ENCODE data around the gene MACF1.
"Not testable (repeated sequence)": the region's sequence is repeated elsewhere in the genome, so short reads cannot be mapped to it uniquely, and the experiment has no call there.

The MACF1 gene

GRCh38 chr1:39159224-39160036, 45.1 kb upstream of the MACF1 start:
- TF ChIP-seq CTCF (IDR thresholded peaks at IDR 0.05; ENCODE audit: low read length) (no peak), EZH2phosphoT487 (IDR thresholded peaks at IDR 0.05; ENCODE audit: low read length) (no peak), EZH2 (optimal IDR thresholded peaks at IDR 0.05; ENCODE audit: low read depth, low read length) (no peak)
- no peaks in the 10 kb centered on the region for H3K27me3 ChIP-seq (replicated peaks; ENCODE audit: insufficient read depth, low read length)
- H3K9ac ChIP-seq (ENCODE audit: low read length) = no peak overlapping the region
- no peaks in the 10 kb centered on the region for H4K20me1 ChIP-seq (ENCODE audit: insufficient read depth, low read length)
- no peaks in the 10 kb centered on the region for H3K4me1 ChIP-seq (ENCODE audit: low read length)
- no peak overlapping the region for H2AFZ ChIP-seq (ENCODE audit: low read length)
- no peak overlapping the region for H3K4me3 ChIP-seq (ENCODE audit: low read length)
- H3K4me2 ChIP-seq (ENCODE audit: low read depth, low read length) = no peak overlapping the region
- H3K36me3 ChIP-seq (replicated peaks; ENCODE audit: insufficient read depth, low read length) = no peaks in the 10 kb centered on the region
- no peaks in the 10 kb centered on the region for H3F3A ChIP-seq (ENCODE audit: insufficient read depth, low read length)
- DNase-seq = no peak
- H3K79me2 ChIP-seq (ENCODE audit: low read length) = no peaks in the 10 kb centered on the region
- no peaks in the 10 kb centered on the region for H3K9me2 ChIP-seq (replicated peaks; ENCODE audit: insufficient read depth, low read length)
- no peak overlapping the region for H3K27ac ChIP-seq (ENCODE audit: low read length)
- no peaks in the 10 kb centered on the region for H3K9me3 ChIP-seq (replicated peaks; ENCODE audit: insufficient read depth, low read length)

GRCh38 chr1:39160703-39161102, 43.8 kb upstream of the MACF1 start:
- Histone ChIP-seq H3K9ac (ENCODE audit: low read length) (no peak overlapping the region), H3K4me2 (ENCODE audit: low read depth, low read length) (no peak overlapping the region), H3K79me2 (ENCODE audit: low read length) (no peaks in the 10 kb centered on the region), H3K9me2 (replicated peaks; ENCODE audit: insufficient read depth, low read length) (no peaks in the 10 kb centered on the region), H3K27ac (ENCODE audit: low read length) (no peak overlapping the region), H3K27me3 (replicated peaks; ENCODE audit: insufficient read depth, low read length) (no peaks in the 10 kb centered on the region), H2AFZ (ENCODE audit: low read length) (no peak overlapping the region), H4K20me1 (ENCODE audit: insufficient read depth, low read length) (no peaks in the 10 kb centered on the region), H3K4me1 (ENCODE audit: low read length) (no peaks in the 10 kb centered on the region), H3K36me3 (replicated peaks; ENCODE audit: insufficient read depth, low read length) (no peaks in the 10 kb centered on the region), H3K9me3 (replicated peaks; ENCODE audit: insufficient read depth, low read length) (no peaks in the 10 kb centered on the region), H3K4me3 (ENCODE audit: low read length) (no peak overlapping the region), H3F3A (ENCODE audit: insufficient read depth, low read length) (no peaks in the 10 kb centered on the region)
- DNase-seq = no peak
- TF ChIP-seq EZH2phosphoT487 (IDR thresholded peaks at IDR 0.05; ENCODE audit: low read length) = no peak
- TF ChIP-seq EZH2 (optimal IDR thresholded peaks at IDR 0.05; ENCODE audit: low read depth, low read length) = no peak
- no peak for TF ChIP-seq CTCF (IDR thresholded peaks at IDR 0.05; ENCODE audit: low read length)

- H4K20me1 ChIP-seq (ENCODE audit: insufficient read depth, low read length); H3F3A ChIP-seq (ENCODE audit: insufficient read depth, low read length); H3K27me3 ChIP-seq (replicated peaks; ENCODE audit: insufficient read depth, low read length); H3K9me3 ChIP-seq (replicated peaks; ENCODE audit: insufficient read depth, low read length); H3K9ac ChIP-seq (ENCODE audit: low read length); H3K79me2 ChIP-seq (ENCODE audit: low read length); H3K27ac ChIP-seq (ENCODE audit: low read length); H3K9me2 ChIP-seq (replicated peaks; ENCODE audit: insufficient read depth, low read length); DNase-seq; H3K4me2 ChIP-seq (ENCODE audit: low read depth, low read length); H3K4me3 ChIP-seq (ENCODE audit: low read length); H2AFZ ChIP-seq (ENCODE audit: low read length); H3K36me3 ChIP-seq (replicated peaks; ENCODE audit: insufficient read depth, low read length); H3K4me1 ChIP-seq (ENCODE audit: low read length): not testable (repeated sequence)
Measured at GRCh38 chr1:39161811-39162210, 42.7 kb upstream of the MACF1 start.

- no peak for DNase-seq
- Histone ChIP-seq H3K9ac (ENCODE audit: low read length) (no peak overlapping the region), H4K20me1 (ENCODE audit: insufficient read depth, low read length) (no peaks in the 10 kb centered on the region), H3K36me3 (replicated peaks; ENCODE audit: insufficient read depth, low read length) (no peaks in the 10 kb centered on the region), H3K9me3 (replicated peaks; ENCODE audit: insufficient read depth, low read length) (no peaks in the 10 kb centered on the region), H3K4me2 (ENCODE audit: low read depth, low read length) (no peak overlapping the region), H3K4me3 (ENCODE audit: low read length) (no peak overlapping the region), H3K27me3 (replicated peaks; ENCODE audit: insufficient read depth, low read length) (no peaks in the 10 kb centered on the region), H3K4me1 (ENCODE audit: low read length) (no peaks in the 10 kb centered on the region), H3K79me2 (ENCODE audit: low read length) (no peaks in the 10 kb centered on the region), H3K9me2 (replicated peaks; ENCODE audit: insufficient read depth, low read length) (no peaks in the 10 kb centered on the region), H2AFZ (ENCODE audit: low read length) (no peak overlapping the region), H3F3A (ENCODE audit: insufficient read depth, low read length) (no peaks in the 10 kb centered on the region), H3K27ac (ENCODE audit: low read length) (no peak overlapping the region)
- no peak for TF ChIP-seq EZH2phosphoT487 (IDR thresholded peaks at IDR 0.05; ENCODE audit: low read length)
- TF ChIP-seq CTCF (IDR thresholded peaks at IDR 0.05; ENCODE audit: low read length) = no peak
- TF ChIP-seq EZH2 (optimal IDR thresholded peaks at IDR 0.05; ENCODE audit: low read depth, low read length) = no peak
Measured at GRCh38 chr1:39163469-39163868, 41.0 kb upstream of the MACF1 start.
